Gastrocnemius medialis (tissue), 4 donors: Measurements from ENCODE around the gene SCN8A. TPM values are rescaled to one million over a fixed set of nuclear protein-coding genes. Genes with fewer than 3 reads are reported as not detected.

Experiments
- ATAC-seq, 2 donors: fragments of 150-250 bp; one replicate each; pipeline ENCODE4 v1.9.1; 2016
- DNase-seq, 2 donors: peaks; one replicate each; pipeline ENCODE4 v3.0.0-alpha.2; 2019
- H3K27ac ChIP-seq, 4 donors: fragments of 200-600 bp; sonication (generic); 1 replicate in 1 of 4; 2 replicates in 3 of 4; pipeline ENCODE4 v1.5.1; 2016 to 2018; ENCODE audit warnings: mild to moderate bottlenecking in 2 of 4, moderate library complexity in 1 of 4
- H3K27me3 ChIP-seq, 3 donors: fragments of 200-600 bp; sonication (generic) in 2 of 3; 1 replicate in 1 of 3; 2 replicates in 2 of 3; pipeline versions ENCODE4 v1.5.1 to v1.6.0; 2016 to 2019; ENCODE audit warnings: mild to moderate bottlenecking in 1 of 3, moderate library complexity in 1 of 3
- H3K36me3 ChIP-seq, 2 donors: fragments of 200-600 bp; sonication (generic) in 1 of 2; one replicate each; pipeline ENCODE4 v1.5.1; 2017 to 2018
- H3K4me1 ChIP-seq, 2 donors: fragments of 200-600 bp; sonication (generic) in 1 of 2; one replicate each; pipeline ENCODE4 v1.5.1; 2016 to 2017; ENCODE audit warnings: mild to moderate bottlenecking in 2 of 2
- H3K4me3 ChIP-seq, 4 donors: fragments of 200-600 bp; sonication (generic) in 3 of 4; 1 replicate in 1 of 4; 2 replicates in 3 of 4; pipeline ENCODE4 v1.5.1; 2016 to 2019; ENCODE audit warnings: mild to moderate bottlenecking in 2 of 4
- H3K9me3 ChIP-seq, 3 donors: fragments of 200-600 bp; sonication (generic) in 2 of 3; 1 replicate in 1 of 3; 2 replicates in 2 of 3; pipeline ENCODE4 v1.5.1; 2016 to 2019
- CTCF ChIP-seq, 5 experiments: fragments of 450-650 bp in 3 of 5; fragments of 200-600 bp in 2 of 5; sonication (generic) in 2 of 5; IDR thresholded peaks in 4 of 5; conservative IDR thresholded peaks in 1 of 5; 1 replicate in 4 of 5; 2 replicates in 1 of 5; pipeline ENCODE4 v1.5.1; 2016 to 2019; ENCODE audit warnings: antibody characterized with exemption in 5 of 5, mild to moderate bottlenecking in 3 of 5, moderate library complexity in 3 of 5
- POLR2A ChIP-seq, 2 donors: fragments of 450-650 bp; IDR thresholded peaks; one replicate each; pipeline ENCODE4 v1.6.1; 2017; ENCODE audit warnings: antibody characterized with exemption in 2 of 2, mild to moderate bottlenecking in 2 of 2, moderate library complexity in 2 of 2
- in situ Hi-C, 4 donors: fragments of 200-750 bp; cut with MboI; loops; one replicate each; pipeline versions ENCODE4 v1.15.0 to v1.8.0; 2017; ENCODE audit warnings: low sequenced_read_pairs in 4 of 4
- intact Hi-C: fragments of 100-400 bp; cut with DNase I; formaldehyde crosslinking; loops from one replicate; pipeline ENCODE4 v1.15.1; 2023; ENCODE audit warnings: low total_unique reads
- total RNA-seq, 4 donors: library from RNA; depleted of rRNA; stranded (reverse); fragments of >200 nt; gene quantifications; one replicate each; pipeline versions ENCODE4 v1.1.0 to v1.2.3, GENCODE V29; 2016

The SCN8A gene
- total RNA-seq, 4 donors from 2014 or later = 0.05 to 0.29 TPM; not detected in 2

GRCh38 chr12:51784688-51785087 is 193.7 kb downstream of the SCN8A start:
- TF ChIP-seq POLR2A (IDR thresholded peaks at IDR 0.05) = no peak
- no peak for TF ChIP-seq CTCF (IDR thresholded peaks at IDR 0.05 in 4 of 5, conservative IDR thresholded peaks at IDR 0.05 in 1 of 5)
- no peaks in the 10 kb centered on the region for H3K36me3 ChIP-seq
- no peak for ATAC-seq
- H3K27me3 ChIP-seq = peaks cover 0 to 4% (median 0%) of the 10 kb centered on the region in 3 donors
- intact Hi-C loops (no loop called here), in situ Hi-C loops (loop anchor here in 1 of 4 donors (25.0 kb wide), 1 partner anchor 97 kb away; no protein-coding TSS in a partner anchor)
- no peak overlapping the region for H3K4me3 ChIP-seq
- no peak overlapping the region for H3K27ac ChIP-seq
- H3K9me3 ChIP-seq = no peaks in the 10 kb centered on the region
- DNase-seq = no peak
- no peaks in the 10 kb centered on the region for H3K4me1 ChIP-seq

GRCh38 chr12:51785906-51786305 is 194.9 kb downstream of the SCN8A start:
- ATAC-seq = no peak

GRCh38 chr12:51788876-51789275 is 197.8 kb downstream of the SCN8A start:
- peaks cover 0 to 4% (median 0%) of the 10 kb centered on the region in 3 donors for H3K27me3 ChIP-seq
- no peak for TF ChIP-seq POLR2A (IDR thresholded peaks at IDR 0.05)
- no peak for TF ChIP-seq CTCF (IDR thresholded peaks at IDR 0.05 in 4 of 5, conservative IDR thresholded peaks at IDR 0.05 in 1 of 5)
- no peaks in the 10 kb centered on the region for H3K4me1 ChIP-seq
- no peak overlapping the region for H3K27ac ChIP-seq
- H3K9me3 ChIP-seq = no peaks in the 10 kb centered on the region
- intact Hi-C loops = no loop called here
- in situ Hi-C loops = loop anchor here in 1 of 4 donors (25.0 kb wide), 1 partner anchor 102 kb away; no protein-coding TSS in a partner anchor
- H3K4me3 ChIP-seq = no peak overlapping the region
- no peaks in the 10 kb centered on the region for H3K36me3 ChIP-seq
- no peak for ATAC-seq
- DNase-seq = no peak

More at GRCh38 chr12:51785906-51786305, 194.9 kb downstream of the SCN8A start:
- no peaks in the 10 kb centered on the region for H3K9me3 ChIP-seq
- no peaks in the 10 kb centered on the region for H3K36me3 ChIP-seq
- no peak overlapping the region for H3K4me3 ChIP-seq
- in situ Hi-C loops = loop anchor here in 1 of 4 donors (25.0 kb wide), 1 partner anchor 99 kb away; no protein-coding TSS in a partner anchor
- DNase-seq = no peak
- H3K27me3 ChIP-seq = peaks cover 0 to 4% (median 0%) of the 10 kb centered on the region in 3 donors
- no peak overlapping the region for H3K27ac ChIP-seq
- TF ChIP-seq CTCF (IDR thresholded peaks at IDR 0.05 in 4 of 5, conservative IDR thresholded peaks at IDR 0.05 in 1 of 5) (no peak), POLR2A (IDR thresholded peaks at IDR 0.05) (no peak)
- intact Hi-C loops = no loop called here
- no peaks in the 10 kb centered on the region for H3K4me1 ChIP-seq

GRCh38 chr12:51792417-51792816 is 201.4 kb downstream of the SCN8A start:
- H3K4me3 ChIP-seq = no peak overlapping the region
- intact Hi-C loops = no loop called here
- no peak overlapping the region for H3K27ac ChIP-seq
- no peaks in the 10 kb centered on the region for H3K4me1 ChIP-seq
- H3K27me3 ChIP-seq = no peaks in the 10 kb centered on the region
- H3K36me3 ChIP-seq = no peaks in the 10 kb centered on the region
- no peaks in the 10 kb centered on the region for H3K9me3 ChIP-seq
- ATAC-seq (no peak), DNase-seq (no peak)
- TF ChIP-seq POLR2A (IDR thresholded peaks at IDR 0.05) = no peak
- TF ChIP-seq CTCF (IDR thresholded peaks at IDR 0.05 in 4 of 5, conservative IDR thresholded peaks at IDR 0.05 in 1 of 5) = no peak
- in situ Hi-C loops = loop anchor here in 1 of 4 donors (25.0 kb wide), 1 partner anchor 105 kb away; no protein-coding TSS in a partner anchor

GRCh38 chr12:51793201-51793600 is 202.2 kb downstream of the SCN8A start:
- Histone ChIP-seq H3K4me1 (no peaks in the 10 kb centered on the region), H3K36me3 (no peaks in the 10 kb centered on the region), H3K27me3 (no peaks in the 10 kb centered on the region), H3K27ac (no peak overlapping the region), H3K9me3 (no peaks in the 10 kb centered on the region), H3K4me3 (no peak overlapping the region)
- ATAC-seq = no peak
- DNase-seq = no peak
- TF ChIP-seq CTCF (IDR thresholded peaks at IDR 0.05 in 4 of 5, conservative IDR thresholded peaks at IDR 0.05 in 1 of 5) = no peak
- TF ChIP-seq POLR2A (IDR thresholded peaks at IDR 0.05) = no peak
- in situ Hi-C loops (loop anchor here in 1 of 4 donors (25.0 kb wide), 1 partner anchor 106 kb away; no protein-coding TSS in a partner anchor), intact Hi-C loops (no loop called here)
